IMR-90 (cell line): ENCODE measurements around the gene ANKRD1. TPM values are rescaled to one million over a fixed set of nuclear protein-coding genes. Genes with fewer than 3 reads are reported as not detected.

Experiments used
- ATAC-seq: fragments of 200-7000 bp; cut with Tn5 transposase; 2 replicates; pipeline ENCODE4 v1.9.1; 2020; ENCODE audit warnings: low read depth, mild to moderate bottlenecking, moderate library complexity
- BruUV-seq: library from RNA; stranded (reverse); fragments of 400-500 nt; replicated peaks from 2 replicates; lab custom pipeline; 2021; lab: Mats Ljungman, UMichigan
- CTCF ChIA-PET: fragments of 300-600 bp; formaldehyde crosslinking; extraction: SDS; loops from one replicate; lab custom pipeline; 2021; ENCODE audit warnings: antibody characterized with exemption; lab: Yijun Ruan, JAX
- POLR2A ChIA-PET: fragments of 300-600 bp; sonication (Branson Sonifier 250); formaldehyde crosslinking; loops from one replicate; lab custom pipeline; 2022; ENCODE audit warnings: antibody characterized with exemption; ENCODE audit not compliant: unreplicated experiment; lab: Charles Lee
- DNase-seq: peaks from one replicate; pipeline ENCODE4 v3.0.0; 2013
- H2AFZ ChIP-seq: replicated peaks from 2 replicates; pipeline ENCODE3; 2013; ENCODE audit warnings: low read length, mild to moderate bottlenecking; ENCODE audit not compliant: poor library complexity
- H2AK5ac ChIP-seq: 2 replicates; pipeline ENCODE4 v1.6.1; 2013; ENCODE audit warnings: low read depth, low read length, inconsistent platforms
- H2AK9ac ChIP-seq: replicated peaks from 2 replicates; pipeline ENCODE3; 2013; ENCODE audit warnings: mild to moderate bottlenecking, low read depth, low read length, moderate library complexity; ENCODE audit not compliant: poor library complexity
- H2BK120ac ChIP-seq: 2 replicates; pipeline ENCODE4 v1.6.1; 2013; ENCODE audit warnings: low read depth, low read length, inconsistent platforms
- H2BK15ac ChIP-seq: 3 replicates; pipeline ENCODE4 v1.6.1; 2013; ENCODE audit warnings: low read depth, low read length, inconsistent platforms
- H2BK20ac ChIP-seq: 2 replicates; pipeline ENCODE4 v1.6.1; 2013; ENCODE audit warnings: low read depth, mild to moderate bottlenecking, inconsistent platforms, low read length, moderate library complexity
- H2BK5ac ChIP-seq: 2 replicates; pipeline ENCODE4 v1.6.1; 2013; ENCODE audit warnings: mild to moderate bottlenecking, low read depth, low read length, inconsistent platforms; ENCODE audit not compliant: poor library complexity, severe bottlenecking
- H3K14ac ChIP-seq: replicated peaks from 2 replicates; pipeline ENCODE4 v1.6.1; 2013; ENCODE audit warnings: low read depth, low read length, inconsistent platforms
- H3K18ac ChIP-seq: 2 replicates; pipeline ENCODE4 v1.6.1; 2013; ENCODE audit warnings: low read depth, low read length, control low read depth
- H3K23ac ChIP-seq: 2 replicates; pipeline ENCODE4 v1.6.1; 2013; ENCODE audit warnings: low read depth, low read length, inconsistent platforms
- H3K27ac ChIP-seq: 2 replicates; pipeline ENCODE4 v1.5.1; 2013; ENCODE audit warnings: mild to moderate bottlenecking, control low read depth, low read length; ENCODE audit not compliant: insufficient read depth
- H3K27me3 ChIP-seq: 2 replicates; pipeline ENCODE4 v1.6.1; 2013; ENCODE audit warnings: low read length; ENCODE audit not compliant: control insufficient read depth, insufficient read depth
- H3K36me3 ChIP-seq: 2 replicates; pipeline ENCODE4 v1.6.1; 2013; ENCODE audit warnings: low read length, mixed read lengths; ENCODE audit not compliant: control insufficient read depth, insufficient read depth
- H3K4ac ChIP-seq: 2 replicates; pipeline ENCODE4 v1.6.1; 2013; ENCODE audit warnings: low read depth, low read length, inconsistent platforms
- H3K4me1 ChIP-seq: 2 replicates; pipeline ENCODE4 v1.6.1; 2013; ENCODE audit warnings: low read length, mixed read lengths; ENCODE audit not compliant: control insufficient read depth, insufficient read depth
- H3K4me2 ChIP-seq: 2 replicates; pipeline ENCODE4 v1.6.1; 2013; ENCODE audit warnings: low read depth, mild to moderate bottlenecking, control low read depth, low read length, moderate library complexity
- H3K4me3 ChIP-seq: 2 replicates; pipeline ENCODE4 v1.5.1; 2013; ENCODE audit warnings: low read depth, mild to moderate bottlenecking, control low read depth, low read length, moderate library complexity; ENCODE audit not compliant: insufficient read depth
- H3K56ac ChIP-seq: 2 replicates; pipeline ENCODE4 v1.6.1; 2013; ENCODE audit warnings: low read length, inconsistent platforms; ENCODE audit not compliant: insufficient read depth; ENCODE audit errors: extremely low read depth
- H3K79me1 ChIP-seq, 2 experiments: 2 replicates each; pipeline ENCODE4 v1.6.1; 2013; ENCODE audit warnings: low read length in 2 of 2, inconsistent platforms in 1 of 2, low read depth in 1 of 2
- H3K9ac ChIP-seq: 2 replicates; pipeline ENCODE4 v1.6.1; 2013; ENCODE audit warnings: low read depth, low read length, control low read depth
- H3K9me1 ChIP-seq: 2 replicates; pipeline ENCODE4 v1.6.1; 2013; ENCODE audit warnings: low read length, inconsistent platforms; ENCODE audit not compliant: insufficient read depth
- H3K9me3 ChIP-seq: 2 replicates; pipeline ENCODE4 v1.6.1; 2013; ENCODE audit warnings: low read length; ENCODE audit not compliant: control insufficient read depth, insufficient read depth
- H4K20me1 ChIP-seq: 2 replicates; pipeline ENCODE4 v1.6.1; 2013; ENCODE audit warnings: low read length, inconsistent platforms; ENCODE audit not compliant: insufficient read depth
- H4K5ac ChIP-seq: 2 replicates; pipeline ENCODE4 v1.6.1; 2013; ENCODE audit warnings: mild to moderate bottlenecking, low read depth, low read length, control low read depth
- H4K8ac ChIP-seq, 2 experiments: 2 replicates each; pipeline ENCODE4 v1.6.1; 2013; ENCODE audit warnings: low read depth in 2 of 2, low read length in 2 of 2, control low read depth in 1 of 2, inconsistent platforms in 1 of 2
- H4K91ac ChIP-seq: 2 replicates; pipeline ENCODE4 v1.6.1; 2013; ENCODE audit warnings: low read depth, low read length, inconsistent platforms; ENCODE audit not compliant: insufficient read depth
- BHLHE40 ChIP-seq: fragments of 150-350 bp; IDR thresholded peaks from 2 replicates; pipeline ENCODE4 v1.6.1; 2016; ENCODE audit warnings: mild to moderate bottlenecking, low read depth, low read length
- CEBPB ChIP-seq: IDR thresholded peaks from 2 replicates; pipeline ENCODE4 v1.6.1; 2012; ENCODE audit warnings: low read depth, low read length, improper control_type of control experiment
- CHD1 ChIP-seq: IDR thresholded peaks from 2 replicates; pipeline ENCODE4 v1.6.1; 2012; ENCODE audit warnings: low read depth, low read length, improper control_type of control experiment
- CTCF ChIP-seq: conservative IDR thresholded peaks from 2 replicates; pipeline ENCODE4 v1.5.1; 2012; ENCODE audit warnings: mild to moderate bottlenecking, low read depth, low read length, improper control_type of control experiment
- FOS ChIP-seq: fragments of 150-350 bp; IDR thresholded peaks from 2 replicates; pipeline ENCODE4 v1.6.1; 2016; ENCODE audit warnings: low read depth, low read length
- MAFK ChIP-seq: IDR thresholded peaks from 2 replicates; pipeline ENCODE4 v1.6.1; 2012; ENCODE audit warnings: low read depth, low read length, improper control_type of control experiment
- MAZ ChIP-seq: IDR thresholded peaks from 2 replicates; pipeline ENCODE4 v1.6.1; 2012; ENCODE audit warnings: low read depth, mild to moderate bottlenecking, low read length, improper control_type of control experiment, moderate library complexity, borderline replicate concordance
- MXI1 ChIP-seq: IDR thresholded peaks from 2 replicates; pipeline ENCODE4 v1.6.1; 2012; ENCODE audit warnings: low read depth, mild to moderate bottlenecking, low read length, moderate library complexity, borderline replicate concordance
- NFE2L2 ChIP-seq: fragments of 150-350 bp; IDR thresholded peaks from 2 replicates; pipeline ENCODE4 v1.6.1; 2016; ENCODE audit warnings: low read depth, mild to moderate bottlenecking, low read length
- POLR2A ChIP-seq: IDR thresholded peaks from 2 replicates; pipeline ENCODE4 v1.6.1; 2012; ENCODE audit warnings: mild to moderate bottlenecking, low read depth, low read length
- RAD21 ChIP-seq: IDR thresholded peaks from 2 replicates; pipeline ENCODE4 v1.6.1; 2012; ENCODE audit warnings: low read length, improper control_type of control experiment
- RCOR1 ChIP-seq: IDR thresholded peaks from 2 replicates; pipeline ENCODE4 v1.6.1; 2012; ENCODE audit warnings: mild to moderate bottlenecking, low read length, improper control_type of control experiment; ENCODE audit not compliant: insufficient replicate concordance
- RFX5 ChIP-seq: IDR thresholded peaks from 2 replicates; pipeline ENCODE4 v1.8.0; 2012; ENCODE audit warnings: low read depth, mild to moderate bottlenecking, low read length, moderate library complexity
- SMC3 ChIP-seq: fragments of 150-350 bp; IDR thresholded peaks from 2 replicates; pipeline ENCODE4 v1.6.1; 2016; ENCODE audit warnings: low read depth, mild to moderate bottlenecking, antibody characterized with exemption, low read length, moderate library complexity
- WGBS, 2 experiments: methylation state at CpG; one replicate each; pipeline versions ENCODE4 v1.1.5 to v1.1.7; 2013; ENCODE audit warnings: missing lambda C conversion rate in 2 of 2; ENCODE audit not compliant: insufficient read length in 1 of 2; ENCODE audit errors: extremely low coverage in 2 of 2; 5-methylcytosine and 5-hydroxymethylcytosine counted together
- dilution Hi-C: fragments of 300-500 bp; cut with HindIII; formaldehyde crosslinking; loops from one replicate; pipeline ENCODE4 v1.14.3; 2018; ENCODE audit warnings: low sequenced_read_pairs; ENCODE audit not compliant: unreplicated experiment
- in situ Hi-C: fragments of 300-500 bp; cut with MboI; formaldehyde crosslinking; loops from 3 replicates; pipeline ENCODE4 v1.14.3; 2019; ENCODE audit warnings: low sequenced_read_pairs, inconsistent platforms, mixed read lengths
- intact Hi-C: fragments of 100-400 bp; cut with micrococcal nuclease; formaldehyde crosslinking; loops from 2 replicates; pipeline ENCODE4 v1.10.0; 2022
- polyA plus RNA-seq, 3 experiments: library from polyadenylated mRNA; depleted of rRNA; stranded (reverse); fragments of >200 nt; gene quantifications; 2 replicates each; pipeline ENCODE4 v1.2.3, GENCODE V29; 2012; ENCODE audit warnings: low replicate concordance in 1 of 3
- total RNA-seq: library from RNA; depleted of rRNA; stranded (reverse); fragments of >200 nt; gene quantifications from 2 replicates; pipeline ENCODE4 v1.2.3, GENCODE V29; 2012
- TF ChIP-seq, protein P1 (sequence below): fragments of 150-350 bp; IDR thresholded peaks from 2 replicates; pipeline ENCODE4 v1.6.1; 2016; ENCODE audit warnings: low read depth, mild to moderate bottlenecking, low read length, moderate library complexity, borderline replicate concordance
- TF ChIP-seq, protein P2 (sequence below): fragments of 150-350 bp; IDR thresholded peaks from 2 replicates; pipeline ENCODE4 v1.6.1; 2017; ENCODE audit warnings: mild to moderate bottlenecking, antibody characterized with exemption, low read length, low read depth

The ANKRD1 gene
- total and polyA plus RNA-seq, 2 of the 4 experiments (the other 2 are of a cell fraction), result 7.4 to 10.8 TPM

DNA sequence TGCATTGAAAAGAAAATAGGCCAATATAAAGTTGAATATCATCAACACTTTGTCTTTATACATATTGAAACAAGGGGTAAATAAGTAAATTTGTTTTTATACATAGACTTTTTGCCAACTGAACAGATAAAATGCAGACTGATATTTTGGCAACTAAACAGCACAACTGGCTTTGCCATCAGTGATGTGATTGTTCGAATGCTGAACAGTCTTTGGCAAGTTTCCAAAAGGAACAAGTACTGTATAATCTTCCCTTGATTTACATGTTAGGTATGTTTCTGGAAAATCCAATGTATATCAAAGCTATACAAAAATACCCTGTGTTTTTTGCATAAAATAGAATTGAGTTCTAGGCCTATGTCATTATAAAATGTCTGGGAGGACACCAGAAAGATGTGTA, 18.2 kb upstream of the ANKRD1 start:
- no peaks in the 10 kb centered on the region for H3K9me3 ChIP-seq
- intact Hi-C loops (no loop called here), dilution Hi-C loops (no loop called here), in situ Hi-C loops (no loop called here)
- no peaks in the 10 kb centered on the region for H3K36me3 ChIP-seq
- no peaks in the 10 kb centered on the region for H4K20me1 ChIP-seq
- H3K4me1 ChIP-seq, result peaks cover 8% of the 10 kb centered on the region
- H3K79me1 ChIP-seq, result no peaks in the 10 kb centered on the region
- DNase-seq (no peak), ATAC-seq (no peak)
- H3K9ac ChIP-seq, result no peak overlapping the region
- H4K8ac ChIP-seq, result no peak overlapping the region
- no peaks in the 10 kb centered on the region for H3K27me3 ChIP-seq
- H2BK15ac ChIP-seq, result no peak overlapping the region
- H3K27ac ChIP-seq, result no peak overlapping the region
- H3K9me1 ChIP-seq, result peaks cover 9% of the 10 kb centered on the region
- H4K91ac ChIP-seq, result no peak overlapping the region; the same call in 1 of the 2 replicates
- no peak overlapping the region for H3K4me3 ChIP-seq
- no TSS peak for BruUV-seq
- H2BK5ac ChIP-seq, result no peak overlapping the region
- no peak overlapping the region for H3K56ac ChIP-seq
- no peak overlapping the region for H3K14ac ChIP-seq
- no peak overlapping the region for H4K5ac ChIP-seq
- H2AK9ac ChIP-seq, result no peak overlapping the region
- no peak overlapping the region for H3K4ac ChIP-seq
- no peak overlapping the region for H3K18ac ChIP-seq
- TF ChIP-seq MAFK (no peak), SMC3 (no peak), CTCF (no peak), MAZ (no peak), POLR2A (no peak), NFE2L2 (no peak), RCOR1 (no peak), CEBPB (no peak), MXI1 (no peak), RFX5 (no peak), RAD21 (no peak), FOS (no peak), BHLHE40 (no peak), CHD1 (no peak)
- TF ChIP-seq, protein P1, sequence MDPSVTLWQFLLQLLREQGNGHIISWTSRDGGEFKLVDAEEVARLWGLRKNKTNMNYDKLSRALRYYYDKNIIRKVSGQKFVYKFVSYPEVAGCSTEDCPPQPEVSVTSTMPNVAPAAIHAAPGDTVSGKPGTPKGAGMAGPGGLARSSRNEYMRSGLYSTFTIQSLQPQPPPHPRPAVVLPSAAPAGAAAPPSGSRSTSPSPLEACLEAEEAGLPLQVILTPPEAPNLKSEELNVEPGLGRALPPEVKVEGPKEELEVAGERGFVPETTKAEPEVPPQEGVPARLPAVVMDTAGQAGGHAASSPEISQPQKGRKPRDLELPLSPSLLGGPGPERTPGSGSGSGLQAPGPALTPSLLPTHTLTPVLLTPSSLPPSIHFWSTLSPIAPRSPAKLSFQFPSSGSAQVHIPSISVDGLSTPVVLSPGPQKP, result no peak
- TF ChIP-seq, protein P2, sequence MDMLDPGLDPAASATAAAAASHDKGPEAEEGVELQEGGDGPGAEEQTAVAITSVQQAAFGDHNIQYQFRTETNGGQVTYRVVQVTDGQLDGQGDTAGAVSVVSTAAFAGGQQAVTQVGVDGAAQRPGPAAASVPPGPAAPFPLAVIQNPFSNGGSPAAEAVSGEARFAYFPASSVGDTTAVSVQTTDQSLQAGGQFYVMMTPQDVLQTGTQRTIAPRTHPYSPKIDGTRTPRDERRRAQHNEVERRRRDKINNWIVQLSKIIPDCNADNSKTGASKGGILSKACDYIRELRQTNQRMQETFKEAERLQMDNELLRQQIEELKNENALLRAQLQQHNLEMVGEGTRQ, result no peak
- H2AFZ ChIP-seq, result no peak overlapping the region
- ChIA-PET CTCF (no interaction called here), POLR2A (no interaction called here)
- H2BK20ac ChIP-seq, result no peak overlapping the region
- no peak overlapping the region for H3K23ac ChIP-seq
- no CpG with 5 or more reads among the region's 1 CpG for WGBS, 2 experiments
- H3K4me2 ChIP-seq, result no peak overlapping the region
- no peak overlapping the region for H2BK120ac ChIP-seq
- H2AK5ac ChIP-seq, result no peak overlapping the region
